ENCODE results near the gene FAHD2A. TPM values are rescaled to one million over a fixed set of nuclear protein-coding genes. Genes with fewer than 3 reads are reported as not detected.
"Not testable (repeated sequence)": the region's sequence is repeated elsewhere in the genome, so short reads cannot be mapped to it uniquely, and the experiment has no call there.

FAHD2A gene
- polyA plus RNA-seq, 1 donor from 2014 or later = 27.2 TPM

GRCh38 chr2:95377216-95378123 is 25.0 kb upstream of the FAHD2A start:
- Histone ChIP-seq H3K9ac (ENCODE audit: low read length) (no peak overlapping the region), H4K20me1 (ENCODE audit: insufficient read depth) (no peaks in the 10 kb centered on the region), H3K4me3 (ENCODE audit: low read length) (no peak overlapping the region), H3K27ac (ENCODE audit: low read length) (no peak overlapping the region), H2AFZ (ENCODE audit: low read depth, low read length) (no peak overlapping the region), H3K79me2 (replicated peaks; ENCODE audit: insufficient read depth, low read length) (no peaks in the 10 kb centered on the region), H3K9me2 (ENCODE audit: insufficient read depth, low read length) (no peaks in the 10 kb centered on the region), H3K4me2 (ENCODE audit: low read length) (no peak overlapping the region), H3K9me3 (ENCODE audit: low read length) (peaks cover 7% of the 10 kb centered on the region), H3K27me3 (ENCODE audit: insufficient read depth, low read depth, low read length) (no peaks in the 10 kb centered on the region), H3F3A (ENCODE audit: insufficient read depth, low read length, poor library complexity, severe bottlenecking) (no peaks in the 10 kb centered on the region), H3K36me3 (ENCODE audit: insufficient read depth, low read length) (no peaks in the 10 kb centered on the region)
- no peak for TF ChIP-seq REST (IDR thresholded peaks at IDR 0.05; ENCODE audit: borderline replicate concordance)
- no peak for TF ChIP-seq CTCF (IDR thresholded peaks at IDR 0.05; ENCODE audit: poor library complexity, severe bottlenecking)
- TF ChIP-seq SMC3 (conservative IDR thresholded peaks at IDR 0.05; ENCODE audit: poor library complexity) = no peak
- no peak for TF ChIP-seq EZH2 (IDR thresholded peaks at IDR 0.05; ENCODE audit: borderline replicate concordance, insufficient read depth, low read length, poor library complexity, severe bottlenecking)
- TF ChIP-seq MXI1 (conservative IDR thresholded peaks at IDR 0.05; ENCODE audit: poor library complexity, severe bottlenecking) = no peak
- no peak for TF ChIP-seq EP300 (conservative IDR thresholded peaks at IDR 0.05; ENCODE audit: poor library complexity, severe bottlenecking)
- TF ChIP-seq POLR2AphosphoS5 (IDR thresholded peaks at IDR 0.05) = no peak
- no peak for TF ChIP-seq TAF1 (IDR thresholded peaks at IDR 0.05; ENCODE audit: low read depth)
- TF ChIP-seq RAD21 (conservative IDR thresholded peaks at IDR 0.05) = no peak

GRCh38 chr2:95378281-95378680 is 24.2 kb upstream of the FAHD2A start:
- not testable (repeated sequence) for H3K4me3 ChIP-seq (ENCODE audit: low read length); H3K36me3 ChIP-seq (ENCODE audit: insufficient read depth, low read length); H3K79me2 ChIP-seq (replicated peaks; ENCODE audit: insufficient read depth, low read length); H3K9me2 ChIP-seq (ENCODE audit: insufficient read depth, low read length); H3K27me3 ChIP-seq (ENCODE audit: insufficient read depth, low read depth, low read length); H3K27ac ChIP-seq (ENCODE audit: low read length); H3F3A ChIP-seq (ENCODE audit: insufficient read depth, low read length, poor library complexity, severe bottlenecking); H4K20me1 ChIP-seq (ENCODE audit: insufficient read depth); H2AFZ ChIP-seq (ENCODE audit: low read depth, low read length); H3K4me2 ChIP-seq (ENCODE audit: low read length); H3K9ac ChIP-seq (ENCODE audit: low read length); H3K9me3 ChIP-seq (ENCODE audit: low read length)

All from neural cell (in vitro differentiated cells).